Endothelial cell of umbilical vein (primary cell): ENCODE measurements around the gene GNPDA1. TPM values are rescaled to one million over a fixed set of nuclear protein-coding genes. Genes with fewer than 3 reads are reported as not detected.

Source experiments
- BruUV-seq: library from RNA; stranded (reverse); fragments of 400-500 nt; replicated peaks from 2 replicates; lab custom pipeline; 2021; lab: Mats Ljungman, UMichigan
- CTCF ChIA-PET: fragments of 300-600, 350-600 bp; sonication (Branson Sonifier 250); formaldehyde crosslinking; loops from one replicate; lab custom pipeline; 2021; ENCODE audit warnings: antibody characterized with exemption, inconsistent platforms; lab: Charles Lee
- POLR2A ChIA-PET: fragments of 300-600, 350-600 bp; sonication (Branson Sonifier 250); formaldehyde crosslinking; loops from one replicate; lab custom pipeline; 2021; ENCODE audit warnings: antibody characterized with exemption, inconsistent platforms; lab: Charles Lee
- DNase-seq: peaks from one replicate; pipeline ENCODE4 v3.0.0-alpha.2; 2011; ENCODE audit warnings: low read depth, low spot score
- FAIRE-seq: peaks from 2 replicates; lab custom pipeline; 2011; peaks lifted over from hg19 to GRCh38; lab: Jason Lieb, UNC
- H2AFZ ChIP-seq: 2 replicates; pipeline ENCODE4 v1.6.0; 2012; ENCODE audit warnings: low read depth, low read length, control low read depth, inconsistent platforms
- H3K27ac ChIP-seq: 2 replicates; pipeline ENCODE4 v1.5.1; 2011; ENCODE audit warnings: low read depth, mild to moderate bottlenecking, control low read depth, low read length, moderate library complexity; ENCODE audit not compliant: insufficient read depth
- H3K27me3 ChIP-seq, 2 experiments: 2 replicates each; pipeline versions ENCODE4 v1.6.0 to v1.6.1; 2011; ENCODE audit warnings: low read length in 2 of 2, mixed read lengths in 1 of 2; ENCODE audit not compliant: control insufficient read depth in 2 of 2, insufficient read depth in 2 of 2
- H3K36me3 ChIP-seq, 2 experiments: 2 replicates in 1 of 2; 3 replicates in 1 of 2; pipeline ENCODE4 v1.5.1; 2011; ENCODE audit warnings: low read length in 2 of 2, mild to moderate bottlenecking in 1 of 2, moderate library complexity in 1 of 2; ENCODE audit not compliant: control insufficient read depth in 2 of 2, insufficient read depth in 2 of 2; ENCODE audit errors: extremely low read depth in 1 of 2
- H3K4me1 ChIP-seq: 3 replicates; pipeline ENCODE4 v1.5.1; 2011; ENCODE audit warnings: mild to moderate bottlenecking, low read length; ENCODE audit not compliant: control insufficient read depth, insufficient read depth; ENCODE audit errors: extremely low read depth
- H3K4me2 ChIP-seq: 2 replicates; pipeline ENCODE4 v1.6.1; 2011; ENCODE audit warnings: low read length, control low read depth, mixed read lengths; ENCODE audit not compliant: insufficient read depth
- H3K4me3 ChIP-seq, 3 experiments: fragments of 200-600 bp in 1 of 3; sonication (generic), shearing (Covaris generic) in 1 of 3; replicated peaks in 1 of 3; 2 replicates each; pipeline ENCODE4 v1.5.1; 2011 to 2016; ENCODE audit warnings: control low read depth in 3 of 3, low read length in 3 of 3, mild to moderate bottlenecking in 2 of 3, inconsistent platforms in 1 of 3, low read depth in 1 of 3, moderate library complexity in 1 of 3; ENCODE audit not compliant: insufficient read depth in 1 of 3
- H3K79me2 ChIP-seq: 2 replicates; pipeline ENCODE4 v1.6.0; 2012; ENCODE audit warnings: low read length, inconsistent platforms; ENCODE audit not compliant: control insufficient read depth, insufficient read depth
- H3K9ac ChIP-seq: replicated peaks from 2 replicates; pipeline ENCODE3; 2011; ENCODE audit warnings: low read length, control low read depth; ENCODE audit not compliant: insufficient read depth; ENCODE audit errors: extremely low read depth
- H3K9me1 ChIP-seq: replicated peaks from 3 replicates; pipeline ENCODE4 v1.6.0; 2011; ENCODE audit warnings: mild to moderate bottlenecking, low read length; ENCODE audit not compliant: control insufficient read depth, insufficient read depth; ENCODE audit errors: extremely low read depth
- H3K9me3 ChIP-seq: replicated peaks from 2 replicates; pipeline ENCODE4 v1.5.1; 2012; ENCODE audit warnings: low read length, inconsistent platforms; ENCODE audit not compliant: control insufficient read depth, insufficient read depth
- H4K20me1 ChIP-seq: replicated peaks from 2 replicates; pipeline ENCODE3; 2011; ENCODE audit warnings: mild to moderate bottlenecking, low read length; ENCODE audit not compliant: control insufficient read depth, insufficient read depth; ENCODE audit errors: extremely low read depth
- EZH2 ChIP-seq: IDR thresholded peaks from 2 replicates; pipeline ENCODE4 v1.6.1; 2012; ENCODE audit warnings: borderline replicate concordance, low read depth, mild to moderate bottlenecking, moderate library complexity, low read length, inconsistent platforms; ENCODE audit not compliant: severe bottlenecking
- FOS ChIP-seq: IDR thresholded peaks from 2 replicates; pipeline ENCODE4 v1.6.1; 2011; ENCODE audit warnings: mild to moderate bottlenecking, low read length, moderate library complexity, borderline replicate concordance; ENCODE audit not compliant: insufficient read depth
- GATA2 ChIP-seq: IDR thresholded peaks from 2 replicates; pipeline ENCODE4 v1.7.0; 2011; ENCODE audit warnings: low read depth, mild to moderate bottlenecking, moderate library complexity, mixed read lengths, low read length; ENCODE audit not compliant: insufficient read length, insufficient read depth
- JUN ChIP-seq: IDR thresholded peaks from 2 replicates; pipeline ENCODE4 v1.6.1; 2011; ENCODE audit warnings: borderline replicate concordance, low read depth; ENCODE audit not compliant: insufficient read length, insufficient read depth
- MYC ChIP-seq: IDR thresholded peaks from one replicate; pipeline ENCODE4 v1.6.1; 2011; ENCODE audit warnings: mild to moderate bottlenecking, low read depth, low read length
- POLR2A ChIP-seq: IDR thresholded peaks from 2 replicates; pipeline ENCODE4 v1.6.1; 2012; ENCODE audit warnings: low read depth, mild to moderate bottlenecking, control low read depth, low read length
- POLR2AphosphoS5 ChIP-seq: IDR thresholded peaks from 2 replicates; pipeline ENCODE4 v1.6.1; 2012; ENCODE audit warnings: low read depth, mild to moderate bottlenecking, control low read depth, low read length, moderate library complexity; ENCODE audit not compliant: insufficient read depth
- dilution Hi-C: fragments of 300-500 bp; cut with MboI; formaldehyde crosslinking; loops from one replicate; pipeline ENCODE4 v1.15.0; 2019; ENCODE audit warnings: low sequenced_read_pairs; ENCODE audit not compliant: extremely low pct_ligation_motif_present
- intact Hi-C: fragments of 100-400 bp; cut with micrococcal nuclease; formaldehyde crosslinking; loops from one replicate; pipeline ENCODE4 v1.10.0; 2022
- polyA plus RNA-seq, 4 experiments: library from polyadenylated mRNA; depleted of rRNA in 3 of 4; stranded (reverse) in 3 of 4; unstranded in 1 of 4; fragments of >200 nt; gene quantifications; 2 replicates each; pipeline versions ENCODE4 v1.2.1 to v1.2.3, GENCODE V29; 2011 to 2012; ENCODE audit warnings: missing spikeins in 1 of 4
- total RNA-seq: library from RNA; stranded (reverse); gene quantifications from 2 replicates; pipeline ENCODE4 v1.2.3, GENCODE V29; 2021
- TF ChIP-seq, protein P1 (sequence below): IDR thresholded peaks from 2 replicates; pipeline ENCODE4 v1.6.1; 2011; ENCODE audit not compliant: insufficient read depth, insufficient read length
- TF ChIP-seq, protein P2 (sequence below), 2 donors: IDR thresholded peaks; 1 replicate in 1 of 2; 2 replicates in 1 of 2; pipeline ENCODE4 v1.5.1; 2011; ENCODE audit warnings: low read length in 2 of 2, mild to moderate bottlenecking in 2 of 2, moderate library complexity in 2 of 2, control low read depth in 1 of 2, inconsistent platforms in 1 of 2, low read depth in 1 of 2; ENCODE audit not compliant: insufficient read depth in 1 of 2; ENCODE audit errors: extremely low read depth in 1 of 2

The GNPDA1 gene
- total and polyA plus RNA-seq, 2 donors (not counting 3 experiments of a cell fraction or from before 2014, with no cell fraction given): 22.5 to 49.3 TPM

DNA sequence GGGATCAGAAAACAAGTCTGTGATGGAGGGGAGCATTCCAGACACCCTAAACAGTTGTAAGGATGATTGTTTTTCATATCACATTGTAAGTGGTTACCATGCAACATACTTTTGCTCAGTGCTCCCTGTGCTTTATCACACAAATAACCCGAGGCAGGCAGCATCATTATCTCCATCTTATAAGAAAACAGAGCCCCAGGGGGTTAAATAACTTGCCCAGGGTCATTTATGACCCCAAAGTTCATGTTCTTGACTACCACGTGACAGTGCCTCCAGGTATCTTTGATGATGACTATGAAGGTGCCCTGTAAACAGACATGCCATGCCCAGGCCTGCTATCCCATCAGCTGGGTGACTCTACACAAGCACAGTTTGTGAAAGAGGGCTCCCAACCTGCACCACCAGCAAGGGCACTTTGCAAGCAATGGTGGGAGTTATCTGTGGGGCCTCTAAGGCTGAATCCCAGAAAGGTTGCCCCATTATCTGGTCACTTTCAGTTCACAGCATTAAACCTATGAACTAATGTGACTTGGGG is 9.5 kb downstream of the GNPDA1 start:
- Histone ChIP-seq H3K79me2 (no peaks in the 10 kb centered on the region), H3K4me2 (no peak overlapping the region), H3K4me1 (peaks cover 3% of the 10 kb centered on the region), H3K36me3 (peaks cover 14 to 19% of the 10 kb centered on the region in 2 experiments), H4K20me1 (no peaks in the 10 kb centered on the region), H3K4me3 (no peak overlapping the region), H2AFZ (no peak overlapping the region), H3K9me3 (no peaks in the 10 kb centered on the region), H3K9me1 (no peaks in the 10 kb centered on the region), H3K9ac (no peak overlapping the region), H3K27me3 (no peaks in the 10 kb centered on the region), H3K27ac (no peak overlapping the region)
- dilution Hi-C loops (no loop called here), intact Hi-C loops (loop anchor here (1.0 to 5.0 kb wide), 2 partner anchors 9 to 549 kb away; no protein-coding TSS in a partner anchor)
- BruUV-seq: no TSS peak
- CTCF ChIA-PET: interaction anchor here (1.0 kb wide), 1 partner anchor 9 kb away, joined by 5 read pairs; the partner anchor contains the start of gene GNPDA1
- TF ChIP-seq MYC (no peak), FOS (no peak), JUN (no peak), GATA2 (no peak), EZH2 (no peak), POLR2A (no peak), POLR2AphosphoS5 (no peak)
- TF ChIP-seq, protein P1, sequence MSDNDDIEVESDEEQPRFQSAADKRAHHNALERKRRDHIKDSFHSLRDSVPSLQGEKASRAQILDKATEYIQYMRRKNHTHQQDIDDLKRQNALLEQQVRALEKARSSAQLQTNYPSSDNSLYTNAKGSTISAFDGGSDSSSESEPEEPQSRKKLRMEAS: no peak
- TF ChIP-seq, protein P2, sequence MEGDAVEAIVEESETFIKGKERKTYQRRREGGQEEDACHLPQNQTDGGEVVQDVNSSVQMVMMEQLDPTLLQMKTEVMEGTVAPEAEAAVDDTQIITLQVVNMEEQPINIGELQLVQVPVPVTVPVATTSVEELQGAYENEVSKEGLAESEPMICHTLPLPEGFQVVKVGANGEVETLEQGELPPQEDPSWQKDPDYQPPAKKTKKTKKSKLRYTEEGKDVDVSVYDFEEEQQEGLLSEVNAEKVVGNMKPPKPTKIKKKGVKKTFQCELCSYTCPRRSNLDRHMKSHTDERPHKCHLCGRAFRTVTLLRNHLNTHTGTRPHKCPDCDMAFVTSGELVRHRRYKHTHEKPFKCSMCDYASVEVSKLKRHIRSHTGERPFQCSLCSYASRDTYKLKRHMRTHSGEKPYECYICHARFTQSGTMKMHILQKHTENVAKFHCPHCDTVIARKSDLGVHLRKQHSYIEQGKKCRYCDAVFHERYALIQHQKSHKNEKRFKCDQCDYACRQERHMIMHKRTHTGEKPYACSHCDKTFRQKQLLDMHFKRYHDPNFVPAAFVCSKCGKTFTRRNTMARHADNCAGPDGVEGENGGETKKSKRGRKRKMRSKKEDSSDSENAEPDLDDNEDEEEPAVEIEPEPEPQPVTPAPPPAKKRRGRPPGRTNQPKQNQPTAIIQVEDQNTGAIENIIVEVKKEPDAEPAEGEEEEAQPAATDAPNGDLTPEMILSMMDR (IDR thresholded peaks at IDR 0.05; ENCODE audit: extremely low read depth in 1 of 2, insufficient read depth in 1 of 2, low read depth in 1 of 2, low read length in 2 of 2): no peak
- FAIRE-seq: no peak
- POLR2A ChIA-PET: no interaction called here
- no peak for DNase-seq
